Esophagus squamous epithelium (tissue), 4 donors: ENCODE data around the gene RSU1.

ENCODE experiments used
- CTCF ChIP-seq, 6 experiments: fragments of 450-650 bp in 4 of 6; fragments of 200-600 bp in 2 of 6; sonication (generic) in 2 of 6; IDR thresholded peaks; one replicate each; pipeline ENCODE4 v1.5.1; 2016 to 2019; ENCODE audit warnings: antibody characterized with exemption in 6 of 6, mild to moderate bottlenecking in 4 of 6, moderate library complexity in 4 of 6
- POLR2A ChIP-seq, 4 donors: fragments of 450-650 bp; IDR thresholded peaks; one replicate each; pipeline ENCODE4 v1.6.1; 2017; ENCODE audit warnings: antibody characterized with exemption in 4 of 4, mild to moderate bottlenecking in 4 of 4, moderate library complexity in 3 of 4

GRCh38 chr10:16606923-16607322 is 210.3 kb downstream of the RSU1 start:
- no peak for TF ChIP-seq CTCF (IDR thresholded peaks at IDR 0.05)
- TF ChIP-seq POLR2A (IDR thresholded peaks at IDR 0.05), result no peak
